NCI-H524 (cell line): Measurements from ENCODE around the gene PLPPR3.

Experiments used
- DNase-seq, 2 experiments: peaks; one replicate each; lab custom pipeline; 2025; lab: John Stamatoyannopoulos, UW

The PLPPR3 gene, protein sequence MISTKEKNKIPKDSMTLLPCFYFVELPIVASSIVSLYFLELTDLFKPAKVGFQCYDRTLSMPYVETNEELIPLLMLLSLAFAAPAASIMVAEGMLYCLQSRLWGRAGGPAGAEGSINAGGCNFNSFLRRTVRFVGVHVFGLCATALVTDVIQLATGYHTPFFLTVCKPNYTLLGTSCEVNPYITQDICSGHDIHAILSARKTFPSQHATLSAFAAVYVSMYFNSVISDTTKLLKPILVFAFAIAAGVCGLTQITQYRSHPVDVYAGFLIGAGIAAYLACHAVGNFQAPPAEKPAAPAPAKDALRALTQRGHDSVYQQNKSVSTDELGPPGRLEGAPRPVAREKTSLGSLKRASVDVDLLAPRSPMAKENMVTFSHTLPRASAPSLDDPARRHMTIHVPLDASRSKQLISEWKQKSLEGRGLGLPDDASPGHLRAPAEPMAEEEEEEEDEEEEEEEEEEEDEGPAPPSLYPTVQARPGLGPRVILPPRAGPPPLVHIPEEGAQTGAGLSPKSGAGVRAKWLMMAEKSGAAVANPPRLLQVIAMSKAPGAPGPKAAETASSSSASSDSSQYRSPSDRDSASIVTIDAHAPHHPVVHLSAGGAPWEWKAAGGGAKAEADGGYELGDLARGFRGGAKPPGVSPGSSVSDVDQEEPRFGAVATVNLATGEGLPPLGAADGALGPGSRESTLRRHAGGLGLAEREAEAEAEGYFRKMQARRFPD

DNA sequence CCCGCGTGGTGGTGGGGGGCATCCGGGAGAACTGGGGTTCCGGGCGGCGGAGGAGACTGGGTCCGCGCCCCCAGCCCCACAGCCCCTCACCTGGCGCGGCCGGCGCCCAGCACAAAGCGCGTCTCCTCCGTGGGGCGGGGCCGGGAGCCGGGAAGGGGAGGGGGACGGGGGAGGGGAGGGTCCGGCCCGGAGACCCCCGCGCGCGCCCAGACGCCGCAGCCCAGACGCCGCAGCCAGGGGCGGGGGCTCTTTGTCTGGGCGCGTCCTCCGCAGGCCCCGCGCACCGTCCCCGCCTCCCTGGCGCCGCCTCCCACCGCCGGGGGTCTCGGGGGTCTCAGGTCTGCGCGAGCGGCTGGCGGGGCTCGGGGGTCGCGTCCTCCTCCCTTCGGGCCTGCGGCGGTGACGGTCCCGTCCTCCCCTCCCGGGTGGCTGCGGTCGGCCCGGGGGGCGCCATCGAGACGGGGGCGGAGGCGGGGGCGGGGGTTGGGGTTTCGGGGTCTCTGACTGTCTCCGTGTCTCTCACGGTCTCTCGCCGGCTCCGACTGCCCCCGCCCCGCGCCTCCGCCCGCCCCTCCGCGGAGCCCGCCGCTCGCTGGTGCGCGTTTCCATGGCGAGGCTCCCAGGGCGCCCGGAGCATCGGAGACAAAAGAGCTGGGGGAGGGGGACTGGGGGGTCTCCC, at the start of gene PLPPR3:
PLPPR3 (minus strand) TSS at position 131 of the 679 bp plus-strand sequence. CDS start 396 bp downstream, outside the sequence.
- no peak for DNase-seq

DNA sequence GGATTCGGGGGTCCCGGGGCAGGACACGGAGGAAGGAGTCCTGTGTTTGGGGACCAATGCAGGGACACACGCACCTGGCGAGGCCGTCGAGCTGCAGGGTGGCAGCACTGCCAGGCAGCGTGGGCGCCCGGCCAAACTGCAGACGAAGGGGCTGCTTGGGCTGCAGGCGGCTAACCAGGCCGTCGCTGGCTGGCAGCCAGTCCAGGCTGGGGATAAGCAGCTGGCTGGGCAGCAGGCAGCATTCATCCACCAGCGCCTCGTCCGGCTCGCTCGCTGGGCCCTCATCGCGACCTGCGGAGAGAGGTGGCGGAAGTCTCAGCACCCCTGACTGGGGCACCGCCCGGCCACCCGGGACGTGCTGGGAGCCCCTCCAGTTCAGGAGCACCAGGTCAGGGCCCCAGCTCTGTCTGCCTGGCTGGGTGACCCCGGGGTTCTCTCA, 49.2 kb upstream of the PLPPR3 start:
- DNase-seq, result no peak

DNA sequence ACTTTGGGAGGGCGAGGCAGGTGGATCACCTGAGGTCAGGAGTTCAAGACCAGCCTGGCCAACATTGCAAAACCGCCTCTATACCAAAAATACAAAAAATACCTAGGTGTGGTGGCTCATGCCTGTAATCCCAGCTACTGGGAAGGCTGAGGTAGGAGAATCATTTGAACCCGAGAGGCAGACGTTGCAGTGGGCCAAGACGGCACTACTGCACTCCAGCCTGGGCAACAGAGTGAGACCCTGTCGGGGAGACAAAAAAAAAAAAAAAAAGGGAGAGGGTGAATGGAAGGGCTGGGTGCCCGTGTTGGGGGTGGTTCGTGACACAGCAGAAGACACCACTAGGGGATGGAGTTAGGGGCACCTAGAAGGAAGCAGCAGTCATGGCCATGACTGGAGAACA, 48.6 kb upstream of the PLPPR3 start:
- DNase-seq, result no peak

DNA sequence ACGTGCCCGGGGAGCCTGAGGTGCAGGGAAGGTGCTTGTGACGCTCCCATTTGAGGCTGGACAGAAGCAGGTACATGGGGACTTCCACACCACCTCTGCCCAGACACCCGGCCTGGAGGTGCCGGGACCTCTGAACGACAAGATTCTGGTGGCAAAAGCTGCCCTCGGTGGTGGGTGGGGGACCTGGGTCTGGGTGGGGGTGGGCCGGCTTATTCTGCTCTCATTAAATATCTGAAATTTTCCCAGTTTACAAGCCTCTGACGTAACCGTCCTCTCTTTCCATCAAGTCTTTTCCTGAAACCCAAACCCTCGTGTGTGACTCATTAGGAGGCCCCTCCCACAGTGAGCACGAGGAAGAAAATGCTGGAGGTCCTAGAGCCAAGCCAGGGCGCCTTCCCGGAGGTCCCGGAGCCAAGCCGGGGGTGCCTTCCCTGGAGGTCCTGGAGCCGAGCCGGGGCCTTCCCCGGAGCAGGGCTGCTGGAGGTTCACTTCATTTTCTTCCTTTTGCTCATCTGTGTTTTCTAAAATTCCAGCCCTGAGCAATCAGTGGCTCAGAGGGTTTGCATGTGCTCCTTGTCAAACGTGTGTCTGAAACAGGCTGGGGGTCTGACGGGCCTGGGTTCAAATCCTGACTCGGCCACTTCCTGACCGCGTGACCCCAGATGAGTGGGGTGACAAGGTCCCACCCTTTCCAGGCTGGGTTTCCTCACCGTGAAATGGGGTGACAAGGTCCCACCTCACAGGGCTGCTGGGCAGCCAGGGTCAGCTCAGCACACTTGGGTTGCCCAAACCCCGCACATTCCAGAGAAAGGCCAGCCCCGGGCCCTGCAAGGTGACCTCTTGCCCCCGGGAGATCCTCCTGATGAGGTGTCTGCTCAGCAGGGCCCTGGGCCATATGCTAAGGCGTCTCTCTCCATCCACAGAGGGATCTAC, 47.8 kb upstream of the PLPPR3 start:
- DNase-seq, result no peak

GRCh38 chr19:868458-869244, 46.9 kb upstream of the PLPPR3 start:
- no peak for DNase-seq

DNA sequence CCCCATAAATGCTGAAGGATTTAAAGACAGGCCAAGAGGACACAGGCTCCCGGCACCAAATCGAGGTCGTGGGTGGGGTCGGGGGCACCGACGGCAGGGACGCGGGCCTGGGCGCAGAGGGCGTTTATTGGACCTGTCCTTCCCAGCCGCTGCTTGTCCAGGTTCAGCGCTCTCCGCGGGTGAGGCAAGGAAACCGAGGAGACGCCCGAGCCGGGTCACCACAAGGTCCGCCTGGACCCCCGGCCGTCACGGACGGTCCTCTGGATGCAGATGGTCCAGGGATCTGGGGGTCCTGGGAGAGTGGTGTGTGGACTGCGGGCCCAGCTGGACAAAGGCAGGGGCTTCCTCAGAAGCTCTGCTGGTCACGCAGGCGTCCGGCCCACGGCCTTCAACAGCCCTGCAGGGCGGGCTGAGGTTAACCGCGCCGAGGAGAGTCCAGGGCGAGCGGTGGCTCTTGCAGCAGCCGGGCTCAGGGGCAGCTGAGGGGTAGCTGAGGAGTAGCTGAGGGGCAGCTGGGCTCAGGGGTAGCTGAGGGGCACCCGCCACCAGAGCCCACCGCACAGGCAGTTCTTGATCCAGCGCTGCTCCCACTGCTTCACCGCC, 46.2 kb upstream of the PLPPR3 start:
- DNase-seq, result no peak

DNA sequence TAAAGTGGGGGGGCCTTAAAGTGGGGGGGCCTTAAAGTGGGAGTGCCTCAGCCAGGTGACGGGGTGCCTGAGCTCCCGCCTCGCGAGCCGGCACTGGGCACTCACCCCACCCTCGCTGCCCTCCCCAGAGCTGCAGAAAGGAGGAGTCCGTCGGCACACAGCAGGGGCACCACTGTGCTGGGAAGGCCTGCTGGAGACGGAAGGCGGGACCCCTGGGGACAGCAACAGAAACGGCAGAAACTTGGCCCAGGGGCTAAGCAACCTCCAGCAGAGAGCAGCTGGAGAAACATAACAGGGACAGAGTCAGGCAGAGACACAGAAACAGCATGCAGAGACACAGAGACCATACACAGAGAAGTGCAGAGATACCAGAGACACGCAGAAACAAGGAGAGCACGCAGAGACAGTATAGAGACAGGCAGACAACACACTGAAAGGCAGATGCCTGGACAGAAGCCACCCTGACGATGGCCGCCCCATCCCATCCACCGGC, 45.6 kb upstream of the PLPPR3 start:
- DNase-seq, result no peak

DNA sequence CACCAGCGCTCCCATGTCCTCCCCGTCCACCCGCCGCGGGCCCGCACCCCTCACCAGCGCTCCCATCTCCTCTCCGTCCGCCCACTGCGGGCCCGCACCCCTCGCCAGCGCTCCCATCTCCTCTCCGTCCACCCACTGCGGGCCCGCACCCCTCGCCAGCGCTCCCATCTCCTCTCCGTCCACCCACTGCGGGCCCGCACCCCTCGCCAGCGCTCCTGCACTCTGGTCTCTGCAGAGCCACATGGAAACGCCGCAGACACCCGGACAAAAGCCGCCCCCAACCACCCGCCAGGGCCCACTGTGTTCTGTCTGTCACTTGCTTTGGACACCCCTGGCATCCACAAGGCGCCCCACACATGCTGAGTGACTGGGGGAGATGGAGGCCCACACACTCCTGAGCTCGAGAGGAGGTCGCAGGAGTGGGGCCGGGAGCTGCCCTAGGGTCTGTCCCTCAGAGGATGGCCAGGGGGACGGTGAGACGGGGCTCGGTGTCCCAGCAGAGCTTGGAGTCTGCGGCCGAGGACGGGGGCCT, 45.1 kb upstream of the PLPPR3 start:
- DNase-seq, result no peak

DNA sequence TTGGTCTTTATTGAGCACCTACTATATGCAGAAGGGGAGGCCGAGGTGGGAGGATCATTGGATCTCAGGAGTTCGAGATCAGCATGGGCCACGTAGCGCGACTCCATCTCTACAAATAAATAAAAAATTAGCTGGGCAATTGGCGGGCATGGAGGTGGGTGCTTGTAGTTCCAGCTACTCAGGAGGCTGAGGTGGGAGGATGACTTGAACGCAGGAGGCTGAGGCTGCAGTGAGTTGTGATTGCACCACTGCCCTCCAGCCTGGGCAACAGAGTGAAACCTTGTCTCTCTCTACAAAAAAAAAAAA, 41.5 kb upstream of the PLPPR3 start:
- no peak for DNase-seq

DNA sequence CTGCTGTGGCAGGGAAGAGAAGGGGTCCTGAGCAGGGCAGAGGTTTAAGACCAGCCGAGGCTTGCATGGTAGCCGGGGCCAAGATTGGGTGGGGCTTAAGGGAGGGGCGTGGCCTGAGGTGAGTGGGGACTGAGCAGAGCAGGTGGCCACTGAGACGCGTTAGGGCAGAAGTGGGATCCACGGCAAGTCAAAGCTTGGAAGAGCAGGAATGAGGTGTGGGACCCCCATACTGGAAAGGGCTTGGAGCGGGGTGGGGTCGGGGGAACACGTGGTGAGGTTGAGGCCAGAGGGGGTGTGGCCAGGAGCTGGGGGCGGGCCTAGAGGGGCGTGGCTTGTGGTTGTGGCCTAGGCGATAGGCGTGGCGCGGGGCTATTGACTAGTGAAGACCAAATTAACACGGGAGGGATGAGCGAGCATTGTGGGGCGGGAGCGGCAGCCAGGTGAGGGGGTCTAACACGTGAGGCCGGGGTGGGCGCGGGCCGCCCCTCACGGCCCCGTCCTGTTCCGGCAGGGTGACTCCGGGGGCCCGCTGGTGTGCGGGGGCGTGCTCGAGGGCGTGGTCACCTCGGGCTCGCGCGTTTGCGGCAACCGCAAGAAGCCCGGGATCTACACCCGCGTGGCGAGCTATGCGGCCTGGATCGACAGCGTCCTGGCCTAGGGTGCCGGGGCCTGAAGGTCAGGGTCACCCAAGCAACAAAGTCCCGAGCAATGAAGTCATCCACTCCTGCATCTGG, 41.0 kb upstream of the PLPPR3 start:
- peak; percentile 37 to 73 for DNase-seq

DNA sequence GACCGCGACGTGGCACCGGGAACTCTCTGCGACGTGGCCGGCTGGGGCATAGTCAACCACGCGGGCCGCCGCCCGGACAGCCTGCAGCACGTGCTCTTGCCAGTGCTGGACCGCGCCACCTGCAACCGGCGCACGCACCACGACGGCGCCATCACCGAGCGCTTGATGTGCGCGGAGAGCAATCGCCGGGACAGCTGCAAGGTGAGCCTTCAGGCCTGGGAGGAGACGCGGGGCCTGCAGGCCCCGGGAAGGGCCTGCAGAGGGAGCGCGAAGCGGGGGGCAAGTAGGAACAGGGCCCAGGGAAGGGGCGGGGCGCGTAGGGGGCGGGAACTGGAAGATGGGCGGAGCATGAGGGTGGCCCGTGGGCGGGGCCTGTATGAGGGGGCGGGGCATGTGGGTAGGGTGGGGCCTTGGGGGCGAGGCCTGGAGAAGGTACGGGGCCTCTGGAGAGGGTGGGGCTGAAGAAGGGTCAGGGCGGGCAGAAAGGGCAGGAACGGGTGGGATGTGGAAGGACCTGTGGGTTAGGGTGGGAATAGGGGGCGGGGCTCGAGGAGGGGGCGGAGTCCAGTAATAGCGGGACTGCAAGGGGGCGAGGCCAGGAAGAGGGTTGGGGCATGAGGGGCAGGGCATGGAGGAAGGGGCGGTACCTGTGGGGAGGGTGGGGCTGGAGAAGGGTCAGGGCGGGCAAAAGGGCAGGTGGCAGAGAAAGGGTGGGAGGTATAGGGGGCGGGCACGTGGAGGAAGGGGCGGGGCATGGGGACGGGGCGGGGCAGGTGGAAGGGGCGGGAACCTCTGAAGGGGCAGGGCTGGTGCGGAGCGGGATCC, 40.2 kb upstream of the PLPPR3 start:
- DNase-seq, result peak; percentile 24 to 69

DNA sequence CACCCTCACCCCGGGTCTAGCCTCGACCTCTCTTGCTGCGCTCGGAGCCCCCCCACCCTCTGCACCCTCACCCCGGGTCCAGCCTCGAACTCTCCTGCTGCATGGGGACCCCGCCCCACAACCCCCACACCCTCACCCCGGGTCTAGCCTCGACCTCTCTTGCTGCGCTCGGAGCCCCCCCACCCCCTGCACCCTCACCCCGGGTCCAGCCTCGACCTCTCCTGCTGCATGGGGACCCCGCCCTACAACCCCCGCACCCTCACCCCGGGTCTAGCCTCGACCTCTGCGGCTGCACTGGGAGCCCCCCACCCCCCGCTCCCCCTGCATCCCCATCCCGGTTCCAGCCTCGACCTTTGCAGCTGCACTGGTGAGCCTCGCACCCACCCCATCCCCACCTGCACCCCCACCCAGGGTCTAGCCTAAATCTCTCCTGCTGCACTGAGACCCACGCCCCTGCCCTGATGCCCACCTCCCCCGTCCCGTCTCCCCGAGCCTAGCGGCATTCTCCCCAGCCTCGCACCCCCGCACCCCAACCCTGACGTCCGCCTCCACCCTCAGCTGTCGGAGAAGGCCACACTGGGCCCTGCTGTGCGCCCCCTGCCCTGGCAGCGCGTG, 39.5 kb upstream of the PLPPR3 start:
- no peak for DNase-seq

DNA sequence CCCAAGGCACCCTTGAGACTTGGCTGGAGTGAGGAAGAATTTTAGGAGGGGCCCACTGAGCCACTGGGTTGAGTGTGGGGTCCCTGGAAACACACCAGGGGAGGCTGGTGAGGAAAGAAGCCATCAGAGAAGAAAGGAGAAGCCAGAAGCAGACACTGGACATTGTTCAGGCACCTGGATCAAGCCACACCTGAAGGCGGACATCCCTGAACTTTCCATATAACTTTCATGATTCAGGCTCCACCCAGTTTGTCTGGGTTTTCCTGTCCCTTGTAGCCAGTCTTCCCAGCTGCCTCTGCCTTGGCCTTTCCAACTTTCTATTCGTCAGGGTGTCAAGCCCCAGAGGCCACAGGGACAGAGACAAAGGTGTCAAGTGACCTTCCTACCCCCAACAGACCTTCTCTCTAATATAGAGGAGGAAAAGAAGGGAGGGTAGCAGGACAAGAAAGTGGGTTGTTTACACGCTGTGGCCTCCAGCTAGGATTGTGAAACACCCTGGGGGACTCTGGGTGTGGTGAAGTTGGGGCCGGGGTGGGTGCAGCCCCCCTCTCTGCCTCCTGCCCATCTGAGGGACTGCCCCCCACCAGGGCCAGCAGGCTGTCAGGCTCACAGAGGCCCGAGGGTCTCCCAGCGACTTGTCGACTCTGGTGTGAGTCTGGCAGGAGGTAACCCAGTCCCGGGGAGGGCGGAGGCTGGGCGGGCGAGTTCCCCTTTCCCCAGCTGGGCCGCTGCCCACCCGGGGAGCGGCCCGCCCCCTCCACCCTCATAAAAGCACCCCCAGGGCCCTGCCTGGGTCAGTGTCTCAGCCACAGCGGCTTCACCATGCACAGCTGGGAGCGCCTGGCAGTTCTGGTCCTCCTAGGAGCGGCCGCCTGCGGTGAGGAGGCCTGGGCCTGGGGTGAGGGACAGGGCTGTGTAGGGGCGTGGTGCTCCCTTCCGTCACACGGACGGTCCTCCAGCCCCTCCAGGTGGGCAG, 37.4 kb upstream of the PLPPR3 start, which contains the start of gene CFD:
CFD (plus strand) TSS at position 797 of the 976 bp plus-strand sequence; CDS start at position 823, 26 bp downstream.
- no peak for DNase-seq

- DNase-seq, result no peak
Measured at GRCh38 chr19:858284-858683, 36.5 kb upstream of the PLPPR3 start.

GRCh38 chr19:855566-856120, 33.9 kb upstream of the PLPPR3 start:
- no peak for DNase-seq

GRCh38 chr19:855142-855541, 33.4 kb upstream of the PLPPR3 start:
- DNase-seq, result no peak
